ENCODE measurements around the gene TOR4A.

TOR4A gene

DNA sequence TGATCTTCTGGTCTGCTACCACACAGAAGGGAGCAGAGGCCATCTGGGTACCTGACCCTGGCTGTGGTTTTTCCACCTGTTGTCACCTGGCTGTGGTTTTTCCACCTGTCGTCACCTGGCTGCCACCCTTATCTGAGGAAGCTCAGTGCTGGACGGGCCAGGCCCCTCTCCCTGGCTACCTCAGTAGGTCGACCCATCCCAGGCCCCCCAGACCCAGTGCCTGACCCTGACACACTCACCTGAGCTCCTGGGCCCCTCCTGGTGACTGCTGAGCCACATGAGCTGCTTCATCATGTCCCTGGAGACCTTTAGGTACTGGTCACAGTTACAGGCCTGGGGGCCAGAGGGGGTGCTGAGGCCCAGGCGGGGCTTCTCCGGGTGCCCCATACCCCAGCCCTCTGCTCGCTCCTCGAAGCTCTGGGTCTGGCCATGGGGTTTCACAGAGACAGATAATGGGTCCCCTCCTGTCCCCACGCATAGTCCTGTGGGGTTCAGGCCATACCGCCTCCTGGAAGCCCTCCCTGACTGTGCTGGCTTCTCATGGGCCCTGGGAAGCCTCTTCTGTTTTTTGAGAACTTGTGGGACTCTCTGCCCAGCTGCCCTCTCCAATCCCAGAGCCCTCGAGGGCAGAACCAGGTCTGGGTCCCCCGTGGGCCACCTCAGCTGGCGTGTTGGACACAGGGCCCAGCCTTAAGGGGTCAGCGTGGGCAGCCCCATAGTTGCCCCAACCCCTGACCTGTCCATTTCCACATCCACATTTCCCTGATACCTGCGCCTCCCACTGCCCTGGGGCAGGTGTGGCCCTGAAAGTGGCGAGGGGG is 32.1 kb downstream of the TOR4A start:
- no peak overlapping the region for H3K27ac Mint-ChIP-seq
- H3K27me3 Mint-ChIP-seq: no peaks in the 10 kb centered on the region
- H3K9me3 Mint-ChIP-seq (ENCODE audit: low read depth): no peaks in the 10 kb centered on the region

DNA sequence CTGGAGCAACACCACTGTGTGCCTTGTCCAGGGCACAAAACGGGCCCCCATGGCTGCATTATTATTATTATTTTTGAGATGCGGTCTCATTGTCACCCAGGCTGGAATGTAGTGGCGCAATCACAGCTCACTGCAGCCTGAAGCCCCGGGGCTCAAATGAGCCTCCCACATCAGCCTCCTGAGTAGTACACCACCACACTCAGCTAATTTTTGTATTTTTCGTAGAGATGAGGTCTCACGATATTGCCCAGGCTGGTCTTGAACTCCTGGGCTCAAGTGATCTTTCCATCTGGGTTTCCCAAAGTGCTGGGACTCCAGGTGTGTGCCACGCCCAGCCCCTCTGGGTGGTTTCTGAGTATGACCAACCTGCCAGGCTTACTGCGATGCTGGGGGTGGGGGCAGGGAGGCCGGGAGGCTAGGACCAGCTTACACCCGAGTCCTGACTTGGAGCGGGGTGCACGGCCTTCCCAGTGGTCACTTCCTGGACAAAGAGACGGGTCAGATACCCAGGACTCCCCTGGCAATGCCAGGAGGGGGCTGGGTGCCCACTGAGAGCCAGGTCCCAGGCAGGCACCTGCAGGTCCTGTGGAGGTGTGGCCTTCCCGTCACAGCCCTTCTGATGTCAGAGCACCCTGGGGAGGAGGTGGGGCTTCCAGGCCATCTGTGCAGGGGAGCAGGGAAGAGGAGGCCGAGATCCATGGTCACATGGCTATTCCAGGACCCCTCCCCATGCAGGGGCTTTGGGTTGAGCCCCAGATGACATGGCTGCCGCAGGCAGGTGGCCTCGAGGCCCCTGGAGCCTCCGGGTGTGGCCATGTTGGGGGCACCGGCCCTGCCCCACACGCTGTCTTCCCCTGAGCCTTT is 32.9 kb downstream of the TOR4A start:
- Mint-ChIP-seq H3K36me3 (no peaks in the 10 kb centered on the region), H3K27me3 (no peaks in the 10 kb centered on the region), H3K4me3 (no peak overlapping the region), H3K27ac (no peak overlapping the region), H3K9me3 (ENCODE audit: low read depth) (no peaks in the 10 kb centered on the region), H3K4me1 (ENCODE audit: low read depth) (peaks cover 2% of the 10 kb centered on the region)

More for the DNA sequence above, 32.1 kb downstream of the TOR4A start:
- H3K4me3 Mint-ChIP-seq: no peak overlapping the region
- no peaks in the 10 kb centered on the region for H3K36me3 Mint-ChIP-seq
- H3K4me1 Mint-ChIP-seq (ENCODE audit: low read depth): peaks cover 4% of the 10 kb centered on the region

DNA sequence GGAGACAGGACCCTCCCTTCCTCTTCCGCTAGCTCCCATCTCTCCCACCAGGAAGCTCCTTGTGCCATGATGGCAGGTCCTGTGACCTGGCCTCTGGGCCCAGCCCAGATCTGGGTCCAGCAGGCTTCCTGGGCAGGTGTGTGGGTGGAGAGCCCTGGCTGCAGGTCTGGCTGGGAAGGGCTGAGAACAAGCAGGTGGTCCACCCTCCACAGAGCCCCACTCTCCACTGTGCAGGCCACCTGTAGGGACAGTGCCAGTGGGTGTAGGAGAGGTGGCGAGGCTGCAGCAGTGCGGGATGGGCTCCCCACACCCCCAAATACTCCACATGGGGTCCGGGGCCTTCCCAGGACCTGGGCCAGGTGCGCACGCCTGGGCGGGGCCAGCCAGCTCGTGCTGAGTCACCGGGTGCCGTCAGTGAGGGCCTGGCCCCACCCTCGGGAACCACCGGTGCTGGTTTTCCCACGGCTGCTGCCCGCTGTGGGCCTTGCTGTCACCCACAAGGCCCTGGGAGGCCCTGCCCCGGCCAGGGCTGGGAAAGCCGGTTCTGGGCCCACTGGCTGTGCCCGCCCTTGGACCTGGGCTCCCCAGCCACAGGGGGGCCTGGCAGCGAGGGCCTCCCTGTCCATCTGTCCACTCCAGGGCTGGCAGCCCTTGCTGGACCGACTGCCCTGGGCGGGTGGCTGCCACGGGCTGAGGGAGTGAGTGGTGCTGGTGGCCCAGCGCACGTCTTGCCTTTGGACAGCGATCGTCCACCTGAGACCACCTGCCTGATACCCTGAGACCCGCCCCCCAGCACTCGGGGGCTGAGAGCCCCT is 33.9 kb downstream of the TOR4A start:
- H3K27ac Mint-ChIP-seq: no peak overlapping the region
- no peaks in the 10 kb centered on the region for H3K36me3 Mint-ChIP-seq
- no peaks in the 10 kb centered on the region for H3K9me3 Mint-ChIP-seq (ENCODE audit: low read depth)
- no peak overlapping the region for H3K4me3 Mint-ChIP-seq
- no peaks in the 10 kb centered on the region for H3K27me3 Mint-ChIP-seq
- no peaks in the 10 kb centered on the region for H3K4me1 Mint-ChIP-seq (ENCODE audit: low read depth)

DNA sequence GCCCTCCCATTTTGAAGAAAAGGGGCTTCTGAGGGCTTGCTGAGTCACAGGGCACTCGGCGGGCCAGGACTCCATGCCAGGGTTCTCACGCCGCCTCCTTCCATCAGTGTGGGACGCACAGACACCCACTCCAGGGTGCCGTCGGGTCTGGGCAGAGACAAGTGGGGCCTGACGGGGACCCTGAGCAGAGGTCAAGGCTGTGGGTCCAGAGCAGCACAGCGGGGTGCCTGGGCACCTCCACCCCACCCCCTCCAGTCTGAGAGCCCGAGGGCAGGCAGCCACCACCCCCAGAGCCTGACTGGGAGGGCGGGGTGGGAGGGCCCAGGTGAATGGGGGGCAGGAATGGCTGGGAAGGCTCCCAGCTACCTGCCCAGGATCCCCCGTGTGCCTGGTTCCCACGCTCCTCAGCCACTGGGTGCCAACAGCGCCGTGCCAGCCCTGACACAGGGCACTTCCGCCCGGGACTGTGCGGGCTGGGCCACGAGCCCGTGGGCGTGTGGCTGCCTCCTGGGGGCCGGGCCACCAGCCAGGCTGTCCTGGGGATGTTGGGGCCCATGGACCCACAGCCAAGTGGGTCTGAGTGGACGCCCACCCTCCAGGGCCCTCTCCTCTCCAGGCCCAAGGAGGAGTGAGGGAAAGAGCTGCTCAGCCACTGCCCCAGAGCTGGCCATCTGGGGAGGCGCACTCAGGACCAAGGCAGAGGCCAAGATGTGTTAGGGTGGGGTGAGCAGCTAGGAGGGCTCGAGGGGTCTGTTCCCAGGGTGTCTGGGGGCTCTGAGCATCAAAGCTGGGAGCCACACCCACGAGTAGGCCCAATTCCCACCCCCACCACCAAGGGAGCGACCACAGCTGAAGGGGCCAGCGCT is 34.7 kb downstream of the TOR4A start:
- Mint-ChIP-seq H3K4me3 (no peak overlapping the region), H3K4me1 (ENCODE audit: low read depth) (no peaks in the 10 kb centered on the region), H3K9me3 (ENCODE audit: low read depth) (no peaks in the 10 kb centered on the region), H3K27me3 (no peaks in the 10 kb centered on the region), H3K27ac (no peak overlapping the region), H3K36me3 (no peaks in the 10 kb centered on the region)

DNA sequence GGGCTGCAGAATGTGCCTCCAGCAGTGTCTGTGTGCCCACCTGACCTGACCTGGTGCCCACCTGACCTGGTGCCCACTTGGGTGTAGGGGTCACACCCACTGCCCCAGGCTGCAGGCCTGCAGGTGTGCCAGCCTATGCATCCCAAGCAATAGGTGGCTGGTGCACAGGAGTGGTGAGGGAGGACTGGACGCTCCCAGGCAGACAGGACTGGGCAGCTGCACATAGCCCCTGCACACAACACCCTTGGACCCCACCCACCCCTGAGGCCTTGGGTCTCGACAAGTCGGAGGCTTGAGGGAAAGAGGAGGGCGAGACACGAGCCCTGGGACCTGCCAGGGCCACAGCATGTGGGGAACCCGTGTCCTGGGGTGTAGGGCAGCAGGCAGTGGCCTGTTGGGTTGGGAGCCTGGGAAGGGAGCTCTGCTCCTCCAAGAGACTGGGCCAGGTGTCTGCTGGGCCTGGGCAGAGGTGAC is 35.4 kb downstream of the TOR4A start:
- H3K4me1 Mint-ChIP-seq (ENCODE audit: low read depth): no peaks in the 10 kb centered on the region
- H3K27me3 Mint-ChIP-seq: no peaks in the 10 kb centered on the region
- H3K4me3 Mint-ChIP-seq: no peak overlapping the region
- H3K27ac Mint-ChIP-seq: no peak overlapping the region
- H3K36me3 Mint-ChIP-seq: no peaks in the 10 kb centered on the region
- H3K9me3 Mint-ChIP-seq (ENCODE audit: low read depth): no peaks in the 10 kb centered on the region

DNA sequence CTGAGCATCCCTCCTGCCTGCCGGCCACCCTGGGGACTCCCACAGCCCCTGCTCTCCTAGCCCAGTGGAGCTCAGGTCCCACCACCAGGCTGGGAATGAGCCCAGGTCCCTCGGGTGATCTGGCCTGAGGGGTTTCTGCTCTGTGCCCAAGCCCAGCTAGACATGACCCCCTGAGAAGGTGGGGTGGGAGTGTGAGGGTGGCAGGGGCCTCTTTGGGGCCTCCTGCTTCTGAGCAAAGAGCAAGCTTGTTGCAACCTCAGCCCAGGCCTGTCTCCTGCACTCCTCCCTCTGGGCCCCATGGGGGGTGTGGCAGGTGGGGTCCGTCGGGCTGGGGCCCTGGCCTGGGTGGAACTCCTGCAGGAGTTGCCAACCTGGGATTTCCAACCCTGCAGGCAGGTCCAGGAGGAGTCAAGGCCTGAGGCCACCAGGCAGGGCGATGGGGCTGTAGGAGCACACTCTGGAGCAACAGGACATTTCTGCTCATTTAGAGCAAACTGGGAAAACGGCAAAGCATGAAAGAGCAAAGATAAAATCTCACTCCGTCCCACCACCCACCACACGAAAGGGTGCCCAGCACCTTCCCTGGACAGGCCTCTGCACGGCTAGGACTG is 35.9 kb downstream of the TOR4A start:
- Mint-ChIP-seq H3K27ac (no peak overlapping the region), H3K4me1 (ENCODE audit: low read depth) (no peaks in the 10 kb centered on the region), H3K4me3 (no peak overlapping the region), H3K9me3 (ENCODE audit: low read depth) (no peaks in the 10 kb centered on the region), H3K36me3 (no peaks in the 10 kb centered on the region), H3K27me3 (no peaks in the 10 kb centered on the region)

DNA sequence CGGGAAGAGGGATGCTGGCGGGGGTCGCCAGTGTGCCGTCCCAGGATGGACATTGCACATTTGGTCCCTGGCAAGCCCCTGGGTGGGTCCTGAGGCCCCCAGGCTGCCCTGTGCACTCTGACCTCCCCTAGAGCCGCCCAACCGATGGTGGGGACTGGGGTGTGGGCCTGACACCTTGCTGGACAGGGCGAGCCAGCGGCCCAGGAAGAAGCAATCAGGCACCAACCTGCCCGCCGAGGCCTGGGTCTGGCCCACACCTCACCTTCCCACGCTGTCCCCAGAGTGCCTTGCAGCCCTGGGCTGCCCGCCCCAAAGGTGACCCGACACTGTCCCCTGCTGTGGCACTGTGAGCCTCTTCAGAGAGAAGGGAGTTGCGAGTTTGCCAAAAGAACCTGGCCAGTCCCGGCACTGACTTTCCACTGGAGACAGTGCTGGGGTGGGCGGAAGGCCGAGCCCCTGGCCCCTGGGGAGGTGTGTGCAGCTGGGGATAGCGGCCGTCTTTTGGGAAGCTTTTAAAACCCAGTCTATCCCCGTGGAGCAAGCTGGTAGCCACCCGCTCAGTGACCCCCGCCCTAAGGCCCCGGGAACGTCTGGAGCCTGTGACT is 36.5 kb downstream of the TOR4A start:
- H3K4me1 Mint-ChIP-seq (ENCODE audit: low read depth): no peaks in the 10 kb centered on the region
- no peak overlapping the region for H3K4me3 Mint-ChIP-seq

DNA sequence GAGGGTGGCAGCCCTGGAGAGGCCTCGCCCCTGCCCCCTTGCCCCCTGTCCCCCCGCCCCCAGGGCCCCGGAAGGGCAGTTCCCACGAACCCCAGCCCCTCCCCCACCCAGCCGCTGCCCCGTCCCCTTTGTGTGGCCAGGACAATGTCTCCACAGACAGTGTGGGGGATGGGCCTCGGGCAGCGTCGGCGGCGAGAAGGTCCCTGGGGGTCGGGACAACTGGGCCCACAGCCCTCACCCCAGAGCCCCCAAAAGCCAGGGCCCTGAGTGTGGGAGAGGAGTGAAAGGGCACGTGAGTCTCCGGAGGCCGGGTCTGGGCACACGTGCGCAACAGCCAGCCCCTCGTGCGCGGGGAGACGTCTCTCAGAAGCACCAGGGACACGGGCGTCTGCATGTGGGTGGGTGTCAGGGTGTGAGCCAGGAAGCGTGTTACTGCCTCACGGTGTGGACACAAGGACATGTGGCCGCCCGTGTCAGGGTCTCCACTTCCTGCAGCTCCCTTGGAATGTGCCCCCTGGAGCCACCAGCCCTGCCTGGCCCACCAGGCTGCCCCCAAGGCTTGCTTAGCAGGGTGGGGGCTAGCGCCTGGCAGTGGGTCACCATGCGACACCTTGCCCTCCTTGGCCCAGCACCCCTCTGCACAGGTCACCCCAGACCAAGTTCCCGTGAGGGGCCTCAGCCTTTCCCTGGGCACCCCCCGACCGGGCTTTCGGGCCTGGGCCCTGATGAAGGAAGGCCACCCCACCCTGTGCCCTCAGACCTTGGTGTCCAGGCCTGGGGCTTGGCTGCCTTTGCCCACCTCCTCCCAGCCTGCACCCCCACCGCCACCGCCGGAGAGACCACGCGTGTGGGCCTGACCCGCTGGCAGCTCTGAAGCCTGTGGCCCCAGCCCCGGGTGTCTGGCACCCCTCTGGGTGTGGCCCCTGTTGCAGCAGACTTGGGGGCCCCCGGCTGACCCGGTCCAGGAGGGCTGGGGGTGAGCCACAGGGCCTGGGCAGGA is 37.3 kb downstream of the TOR4A start:
- H3K9me3 Mint-ChIP-seq (ENCODE audit: low read depth): no peaks in the 10 kb centered on the region
- H3K36me3 Mint-ChIP-seq: no peaks in the 10 kb centered on the region
- no peak overlapping the region for H3K27ac Mint-ChIP-seq
- no peak overlapping the region for H3K4me3 Mint-ChIP-seq
- no peaks in the 10 kb centered on the region for H3K27me3 Mint-ChIP-seq
- no peaks in the 10 kb centered on the region for H3K4me1 Mint-ChIP-seq (ENCODE audit: low read depth)

More for the DNA sequence above, 36.5 kb downstream of the TOR4A start:
- no peaks in the 10 kb centered on the region for H3K27me3 Mint-ChIP-seq
- no peaks in the 10 kb centered on the region for H3K9me3 Mint-ChIP-seq (ENCODE audit: low read depth)
- H3K27ac Mint-ChIP-seq: no peak overlapping the region
- no peaks in the 10 kb centered on the region for H3K36me3 Mint-ChIP-seq

DNA sequence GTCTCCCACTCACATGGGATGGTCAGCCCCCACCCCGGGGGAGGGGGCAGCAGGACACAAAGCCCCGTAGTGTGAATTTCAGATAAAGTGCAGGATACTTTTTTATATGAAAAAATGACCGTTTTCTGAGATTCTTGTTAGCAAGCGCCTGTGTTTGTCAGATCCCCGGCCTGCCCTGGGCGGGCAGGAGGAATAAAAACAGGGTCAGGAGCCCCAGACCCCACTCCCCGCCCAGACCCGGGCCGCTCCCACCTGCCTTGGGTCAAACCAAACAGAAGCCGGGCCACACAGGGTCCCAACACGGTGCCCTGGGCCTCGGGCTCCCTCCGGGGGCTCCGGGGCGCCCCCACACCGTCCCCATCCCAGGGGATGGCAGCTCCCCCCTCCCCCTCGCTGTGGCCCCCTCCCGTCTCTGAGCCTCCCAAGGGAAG is 38.1 kb downstream of the TOR4A start:
- Mint-ChIP-seq H3K27ac (no peak overlapping the region), H3K4me3 (no peak overlapping the region), H3K4me1 (ENCODE audit: low read depth) (peaks cover 2% of the 10 kb centered on the region), H3K36me3 (no peaks in the 10 kb centered on the region), H3K9me3 (ENCODE audit: low read depth) (no peaks in the 10 kb centered on the region), H3K27me3 (no peaks in the 10 kb centered on the region)

DNA sequence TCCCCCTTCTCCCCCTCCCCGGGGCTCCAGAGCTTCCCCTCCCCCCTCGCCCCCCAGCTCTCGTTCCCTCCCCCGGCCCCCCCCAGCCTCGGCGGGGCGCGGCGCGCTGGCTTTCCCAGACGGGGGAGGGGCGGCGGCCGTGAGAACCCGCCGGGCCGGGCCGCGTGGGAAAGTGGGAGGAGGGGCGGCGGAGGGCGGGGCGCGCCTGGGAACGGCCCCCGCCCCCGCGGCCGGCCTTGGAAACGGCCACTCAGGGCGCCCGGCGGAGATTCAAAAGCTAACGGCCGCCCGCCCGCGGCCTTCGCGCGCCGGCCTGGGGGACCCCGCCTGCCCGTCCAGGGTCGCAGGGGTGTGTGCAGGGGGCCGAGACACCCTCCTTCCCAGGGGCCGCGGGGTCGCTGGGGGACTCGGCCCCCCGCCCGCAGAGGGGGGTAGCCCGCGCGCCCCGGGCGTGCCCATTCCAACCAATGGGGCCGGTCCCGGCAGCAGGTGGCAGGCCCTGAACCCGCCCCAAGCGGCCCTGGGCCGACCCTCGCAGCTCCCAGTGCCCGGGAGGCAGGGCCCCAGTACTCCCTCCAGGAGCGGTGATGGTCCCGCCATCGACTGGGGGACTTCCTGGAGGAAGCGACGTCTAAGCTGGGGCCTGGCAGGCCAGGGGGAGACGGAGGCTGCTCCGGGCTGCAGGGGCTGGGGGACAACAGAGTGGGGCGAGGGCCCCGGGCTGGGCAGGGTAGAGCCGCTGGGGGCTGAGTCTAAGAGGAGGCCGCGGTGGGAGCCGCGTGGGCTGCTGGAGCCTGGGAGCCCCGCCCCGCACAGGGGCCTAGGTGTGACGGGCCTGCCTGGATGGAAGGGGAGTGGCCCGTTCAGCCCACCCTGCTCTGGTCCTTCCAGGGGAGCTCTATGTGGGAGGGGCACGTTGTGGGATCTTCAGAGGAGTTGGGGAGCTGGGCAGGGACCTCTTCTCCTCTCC is 38.8 kb downstream of the TOR4A start:
- Mint-ChIP-seq H3K27ac (no peak overlapping the region), H3K4me1 (ENCODE audit: low read depth) (peaks cover 3% of the 10 kb centered on the region), H3K27me3 (no peaks in the 10 kb centered on the region), H3K4me3 (no peak overlapping the region), H3K9me3 (ENCODE audit: low read depth) (no peaks in the 10 kb centered on the region), H3K36me3 (no peaks in the 10 kb centered on the region)

DNA sequence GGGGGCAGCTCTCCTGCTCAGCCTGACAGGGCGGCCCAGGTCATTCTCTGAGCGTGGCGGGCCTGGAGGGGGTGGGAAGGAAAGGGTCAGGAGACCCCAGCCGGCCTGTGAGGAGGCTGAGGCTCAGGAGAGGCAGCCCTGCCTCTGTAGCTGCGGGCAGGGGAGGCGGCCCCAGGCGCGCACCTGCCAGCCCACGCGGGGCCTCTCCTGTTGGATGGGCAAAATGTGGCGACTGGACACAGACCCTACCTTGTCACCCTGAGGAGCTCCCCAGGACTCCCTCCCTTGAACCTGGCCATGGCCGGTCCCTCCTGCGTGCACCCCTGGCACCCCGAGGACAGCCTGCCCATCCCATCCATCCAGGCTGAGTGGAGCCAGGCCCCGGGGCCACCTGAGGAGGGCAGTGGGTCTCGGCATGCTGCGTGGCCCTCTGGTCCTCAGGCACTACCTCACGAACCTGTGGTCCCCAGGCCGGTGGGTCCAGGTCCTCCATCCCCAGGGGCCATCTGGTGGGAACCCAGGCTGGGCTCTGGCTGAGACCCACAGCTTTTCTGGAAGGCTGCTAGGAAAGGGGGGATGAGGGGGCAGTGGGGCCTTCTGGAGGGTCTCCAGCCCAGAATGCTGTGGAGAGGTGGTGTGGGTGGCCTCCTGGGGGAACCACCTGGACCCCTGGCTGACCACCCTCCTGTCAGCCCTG is 39.6 kb downstream of the TOR4A start:
- Mint-ChIP-seq H3K4me3 (no peak overlapping the region), H3K4me1 (ENCODE audit: low read depth) (peaks cover 5% of the 10 kb centered on the region), H3K27ac (no peak overlapping the region), H3K9me3 (ENCODE audit: low read depth) (no peaks in the 10 kb centered on the region), H3K36me3 (no peaks in the 10 kb centered on the region), H3K27me3 (no peaks in the 10 kb centered on the region)

Data from activated naive CD8-positive, alpha-beta T cell (primary cell).